BJ (cell line): ENCODE results near the gene CCL19. TPM values are rescaled to one million over a fixed set of nuclear protein-coding genes. Genes with fewer than 3 reads are reported as not detected.
"Not testable (repeated sequence)": the region's sequence is repeated elsewhere in the genome, so short reads cannot be mapped to it uniquely, and the experiment has no call there.

Experiments
- CTCF ChIA-PET: fragments of 350-600 bp; formaldehyde crosslinking; extraction: SDS; loops from one replicate; lab custom pipeline; 2021; ENCODE audit warnings: antibody characterized with exemption, inconsistent platforms; lab: Yijun Ruan, JAX
- POLR2A ChIA-PET: fragments of 300-600 bp; sonication (Branson Sonifier 250); formaldehyde crosslinking; extraction: SDS; loops from one replicate; lab custom pipeline; 2021; ENCODE audit warnings: antibody characterized with exemption; lab: Charles Lee
- DNase-seq: peaks from one replicate; pipeline ENCODE4 v3.0.0-alpha.2; 2011; ENCODE audit warnings: low read depth
- H3K27me3 ChIP-seq: 2 replicates; pipeline ENCODE4 v1.6.0; 2011; ENCODE audit warnings: low read length; ENCODE audit not compliant: control insufficient read depth, insufficient read depth
- H3K36me3 ChIP-seq: 2 replicates; pipeline ENCODE4 v1.5.1; 2011; ENCODE audit warnings: low read length; ENCODE audit not compliant: control insufficient read depth, insufficient read depth
- H3K4me3 ChIP-seq: 2 replicates; pipeline ENCODE4 v1.5.1; 2011; ENCODE audit warnings: low read depth, mild to moderate bottlenecking, control low read depth, low read length
- CTCF ChIP-seq: IDR thresholded peaks from 2 replicates; pipeline ENCODE4 v1.5.1; 2011; ENCODE audit warnings: low read depth, mild to moderate bottlenecking, control low read depth, inconsistent platforms, low read length, moderate library complexity; ENCODE audit not compliant: insufficient read depth
- polyA minus RNA-seq: library from RNA; depleted of rRNA, polyadenylated mRNA; stranded (reverse); fragments of >200 nt; gene quantifications from 2 replicates; pipeline ENCODE4 v1.2.3, GENCODE V29; 2011; rRNA and poly(A)+ RNA removed
- polyA plus RNA-seq: library from polyadenylated mRNA; depleted of rRNA; stranded (reverse); fragments of >200 nt; gene quantifications from 2 replicates; pipeline ENCODE4 v1.2.3, GENCODE V29; 2011; rRNA removed

Gene CCL19
- polyA plus RNA-seq (not detected in 2 replicates), polyA minus RNA-seq (not detected in 2 replicates)

GRCh38 chr9:34690983-34691935 is at the start of gene CCL19:
TSS of gene CCL19 (minus strand) at chr9:34691276. CDS start at chr9:34691139, 137 bp downstream.
- ChIA-PET POLR2A (no interaction called here), CTCF (interaction anchor here (0.6 to 4.0 kb wide), 5 partner anchors 9 to 126 kb away, joined by 3 to 29 read pairs (median 3); no protein-coding TSS in a partner anchor)
- no peak within 1 kb of the TSS for H3K4me3 ChIP-seq
- H3K27me3 ChIP-seq: no peaks in the 10 kb centered on the region
- TF ChIP-seq CTCF: no peak
- DNase-seq: no peak
- H3K36me3 ChIP-seq: no peaks in the 10 kb centered on the region

GRCh38 chr9:34740176-34740575 is 49.1 kb upstream of the CCL19 start:
- CTCF ChIA-PET, H3K36me3 ChIP-seq, POLR2A ChIA-PET, DNase-seq, H3K27me3 ChIP-seq, H3K4me3 ChIP-seq: not testable (repeated sequence)

DNA sequence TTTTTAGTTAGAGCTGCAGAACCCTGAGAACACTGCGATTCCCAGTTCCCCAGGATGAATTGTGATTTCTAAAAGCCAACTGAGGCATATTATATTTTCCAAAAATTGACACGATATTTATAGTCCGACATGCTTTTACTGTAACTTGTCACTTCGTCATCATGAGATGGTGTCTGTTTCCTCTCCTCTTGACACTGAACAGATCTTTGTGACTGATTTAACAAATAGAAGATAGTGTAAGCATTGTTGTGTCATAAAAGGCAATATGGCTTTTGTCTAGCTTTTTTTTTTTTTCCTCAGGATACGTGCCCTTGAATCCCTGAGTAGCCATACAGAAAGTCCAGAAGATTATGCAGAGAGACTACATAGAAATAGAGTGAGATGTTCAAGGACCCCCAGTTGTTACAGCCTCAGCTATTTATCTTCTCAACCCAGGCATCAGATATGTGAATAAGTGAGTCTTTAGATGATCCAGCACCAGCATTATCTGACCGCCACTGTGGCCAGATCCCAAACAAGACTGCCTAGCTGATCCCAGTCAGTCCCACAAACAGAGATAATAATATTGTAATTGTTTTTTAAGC is 46.7 kb upstream of the CCL19 start:
- no peak for TF ChIP-seq CTCF
- CTCF ChIA-PET: interaction anchor here (1.4 kb wide), 1 partner anchor 15 kb away, joined by 3 read pairs; no protein-coding TSS in a partner anchor
- POLR2A ChIA-PET: no interaction called here
- H3K4me3 ChIP-seq: no peak overlapping the region
- DNase-seq: no peak
- no peaks in the 10 kb centered on the region for H3K27me3 ChIP-seq
- H3K36me3 ChIP-seq: no peaks in the 10 kb centered on the region

DNA sequence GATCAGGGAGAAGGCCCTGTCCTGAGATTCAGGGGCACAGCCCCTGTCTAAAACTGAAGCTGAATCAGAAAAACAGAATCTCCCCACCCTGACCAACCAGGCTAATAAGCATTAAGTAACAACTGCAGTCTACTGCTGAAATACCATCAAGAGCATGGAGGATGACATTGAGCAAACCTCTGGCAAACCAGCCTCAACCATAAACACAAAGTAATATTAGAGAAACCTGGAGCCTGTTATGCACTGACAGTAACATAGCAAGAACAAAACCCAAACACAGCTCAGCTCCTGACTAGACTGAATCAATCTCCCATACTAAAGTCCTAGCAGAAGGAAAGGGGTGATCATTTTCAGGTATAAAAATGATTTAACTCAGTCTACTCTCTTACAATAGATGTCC is 43.6 kb upstream of the CCL19 start:
- Histone ChIP-seq H3K36me3 (no peaks in the 10 kb centered on the region), H3K4me3 (no peak overlapping the region), H3K27me3 (peaks cover 2% of the 10 kb centered on the region; the same call in 1 of the 2 replicates)
- no peak for TF ChIP-seq CTCF
- POLR2A ChIA-PET: no interaction called here
- CTCF ChIA-PET: no interaction called here
- no peak for DNase-seq

DNA sequence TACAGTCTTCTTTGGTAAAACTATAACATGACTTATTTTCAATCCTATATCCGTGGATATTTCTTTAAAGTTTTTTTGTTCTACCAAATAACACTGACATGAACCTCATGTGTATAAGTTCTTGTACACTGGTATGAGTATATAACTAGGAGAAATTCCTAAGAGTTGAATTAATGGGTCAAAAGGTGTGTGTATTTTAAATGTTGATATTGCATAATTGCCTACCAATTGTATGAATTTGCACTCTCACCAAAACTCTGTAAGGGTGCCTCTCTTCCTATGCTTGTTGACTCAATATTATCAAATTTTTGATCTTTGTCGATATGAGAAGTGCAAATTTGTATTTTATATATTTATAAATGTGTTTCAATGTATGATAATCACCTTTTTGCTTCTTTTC is 41.8 kb upstream of the CCL19 start:
- peaks cover 2% of the 10 kb centered on the region; the same call in 1 of the 2 replicates for H3K27me3 ChIP-seq
- CTCF ChIA-PET: no interaction called here
- POLR2A ChIA-PET: no interaction called here
- no peak for TF ChIP-seq CTCF
- H3K36me3 ChIP-seq: no peaks in the 10 kb centered on the region
- H3K4me3 ChIP-seq: no peak overlapping the region
- DNase-seq: no peak
